ENCODE results near the gene PLCH1. TPM values are rescaled to one million over a fixed set of nuclear protein-coding genes. Genes with fewer than 3 reads are reported as not detected.

PLCH1 gene
- total RNA-seq, 2 experiments from 2014 or later: 0.03 to 0.20 TPM

GRCh38 chr3:155676252-155676981 lies 68.5 kb downstream of the PLCH1 start:
- no peaks in the 10 kb centered on the region for H3K27me3 ChIP-seq (ENCODE audit: control insufficient read depth in 1 of 2, insufficient read depth in 2 of 2, low read length in 2 of 2)
- no peak overlapping the region for H3K4me3 ChIP-seq (ENCODE audit: low read length)
- H3K9me3 ChIP-seq (ENCODE audit: control insufficient read depth in 1 of 2, insufficient read depth in 1 of 2, low read length in 2 of 2): no peaks in the 10 kb centered on the region
- Mint-ChIP-seq H3K27ac (no peak overlapping the region), H3K36me3 (ENCODE audit: low read depth) (no peaks in the 10 kb centered on the region), H3K9me3 (no peaks in the 10 kb centered on the region), H3K27me3 (peaks cover 5% of the 10 kb centered on the region), H3K4me3 (no peak overlapping the region), H3K4me1 (ENCODE audit: low read depth) (no peaks in the 10 kb centered on the region)
- no peaks in the 10 kb centered on the region for H3K4me1 ChIP-seq (ENCODE audit: insufficient read depth, low read length)
- no peak for DNase-seq
- ChIA-PET POLR2A (no interaction called here), CTCF (no interaction called here)
- intact Hi-C loops (cut with DNase I, micrococcal nuclease): no loop called here
- no peaks in the 10 kb centered on the region for H3K36me3 ChIP-seq (ENCODE audit: insufficient read depth, low read length)
- no peak for TF ChIP-seq CTCF (IDR thresholded peaks at IDR 0.05)
- no peak for ATAC-seq (ENCODE audit: poor library complexity)
- no peak overlapping the region for H3K27ac ChIP-seq (ENCODE audit: low read depth in 1 of 2, low read length in 2 of 2)

- Histone ChIP-seq H3K9me3 (ENCODE audit: control insufficient read depth in 1 of 2, insufficient read depth in 1 of 2, low read length in 2 of 2) (no peaks in the 10 kb centered on the region), H3K27ac (ENCODE audit: low read depth in 1 of 2, low read length in 2 of 2) (no peak overlapping the region), H3K4me1 (ENCODE audit: insufficient read depth, low read length) (no peaks in the 10 kb centered on the region), H3K27me3 (ENCODE audit: control insufficient read depth in 1 of 2, insufficient read depth in 2 of 2, low read length in 2 of 2) (no peaks in the 10 kb centered on the region), H3K36me3 (ENCODE audit: insufficient read depth, low read length) (no peaks in the 10 kb centered on the region), H3K4me3 (ENCODE audit: low read length) (no peak overlapping the region)
- ATAC-seq (ENCODE audit: poor library complexity) (no peak), DNase-seq (no peak)
- Mint-ChIP-seq H3K36me3 (ENCODE audit: low read depth) (no peaks in the 10 kb centered on the region), H3K9me3 (no peaks in the 10 kb centered on the region), H3K4me1 (ENCODE audit: low read depth) (no peaks in the 10 kb centered on the region), H3K27me3 (peaks cover 5% of the 10 kb centered on the region), H3K4me3 (no peak overlapping the region), H3K27ac (no peak overlapping the region)
- ChIA-PET CTCF (no interaction called here), POLR2A (no interaction called here)
- TF ChIP-seq CTCF (IDR thresholded peaks at IDR 0.05): no peak
- intact Hi-C loops (cut with DNase I, micrococcal nuclease): no loop called here
Measured at GRCh38 chr3:155675094-155675493, 69.8 kb downstream of the PLCH1 start.

GRCh38 chr3:155673421-155673820 lies 71.5 kb downstream of the PLCH1 start:
- H3K27me3 Mint-ChIP-seq: peaks cover 5% of the 10 kb centered on the region
- no peak for TF ChIP-seq CTCF (IDR thresholded peaks at IDR 0.05)
- H3K4me3 Mint-ChIP-seq: no peak overlapping the region
- H3K4me1 Mint-ChIP-seq (ENCODE audit: low read depth): no peaks in the 10 kb centered on the region
- Histone ChIP-seq H3K4me3 (ENCODE audit: low read length) (no peak overlapping the region), H3K9me3 (ENCODE audit: control insufficient read depth in 1 of 2, insufficient read depth in 1 of 2, low read length in 2 of 2) (no peaks in the 10 kb centered on the region), H3K36me3 (ENCODE audit: insufficient read depth, low read length) (no peaks in the 10 kb centered on the region), H3K27me3 (ENCODE audit: control insufficient read depth in 1 of 2, insufficient read depth in 2 of 2, low read length in 2 of 2) (no peaks in the 10 kb centered on the region), H3K4me1 (ENCODE audit: insufficient read depth, low read length) (no peaks in the 10 kb centered on the region), H3K27ac (ENCODE audit: low read depth in 1 of 2, low read length in 2 of 2) (no peak overlapping the region)
- no peak for ATAC-seq (ENCODE audit: poor library complexity)
- intact Hi-C loops (cut with DNase I, micrococcal nuclease): no loop called here
- H3K36me3 Mint-ChIP-seq (ENCODE audit: low read depth): no peaks in the 10 kb centered on the region
- no peaks in the 10 kb centered on the region for H3K9me3 Mint-ChIP-seq
- ChIA-PET POLR2A (interaction anchor here (0.5 kb wide), 1 partner anchor 77 kb away, joined by 4 read pairs; no protein-coding TSS in a partner anchor), CTCF (no interaction called here)
- DNase-seq: no peak
- H3K27ac Mint-ChIP-seq: no peak overlapping the region

All from CD4-positive, alpha-beta T cell (primary cell).